ENCODE results near the gene PEX13.

DNA sequence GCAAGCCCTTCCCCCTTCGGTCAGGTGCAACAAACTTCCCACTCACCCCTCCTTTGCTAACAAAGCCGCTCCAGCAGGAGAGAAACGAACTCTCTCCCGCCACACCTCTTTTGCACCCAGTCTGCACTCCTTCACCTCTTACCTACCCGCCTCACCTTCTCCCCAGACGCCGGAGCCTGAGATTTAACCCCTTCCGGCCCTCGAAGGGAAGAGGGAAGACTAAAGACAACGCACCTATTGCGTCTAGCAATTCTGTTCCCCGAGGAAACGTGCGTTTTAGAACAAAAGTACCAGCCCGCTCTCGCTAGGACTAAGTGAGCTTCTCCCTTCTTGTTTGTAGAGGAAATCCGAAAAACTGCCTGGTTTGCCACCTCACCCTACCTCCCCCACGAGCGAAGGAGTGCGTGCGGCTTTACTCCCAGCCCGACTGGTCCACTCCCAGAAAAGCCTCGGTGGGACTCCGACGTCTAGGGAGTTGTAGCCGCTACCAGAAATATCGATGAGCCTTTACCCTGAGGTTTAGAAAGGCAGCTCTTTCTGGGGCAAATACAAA is 441 bp upstream of the PEX13 start:
- TF ChIP-seq, protein P1, sequence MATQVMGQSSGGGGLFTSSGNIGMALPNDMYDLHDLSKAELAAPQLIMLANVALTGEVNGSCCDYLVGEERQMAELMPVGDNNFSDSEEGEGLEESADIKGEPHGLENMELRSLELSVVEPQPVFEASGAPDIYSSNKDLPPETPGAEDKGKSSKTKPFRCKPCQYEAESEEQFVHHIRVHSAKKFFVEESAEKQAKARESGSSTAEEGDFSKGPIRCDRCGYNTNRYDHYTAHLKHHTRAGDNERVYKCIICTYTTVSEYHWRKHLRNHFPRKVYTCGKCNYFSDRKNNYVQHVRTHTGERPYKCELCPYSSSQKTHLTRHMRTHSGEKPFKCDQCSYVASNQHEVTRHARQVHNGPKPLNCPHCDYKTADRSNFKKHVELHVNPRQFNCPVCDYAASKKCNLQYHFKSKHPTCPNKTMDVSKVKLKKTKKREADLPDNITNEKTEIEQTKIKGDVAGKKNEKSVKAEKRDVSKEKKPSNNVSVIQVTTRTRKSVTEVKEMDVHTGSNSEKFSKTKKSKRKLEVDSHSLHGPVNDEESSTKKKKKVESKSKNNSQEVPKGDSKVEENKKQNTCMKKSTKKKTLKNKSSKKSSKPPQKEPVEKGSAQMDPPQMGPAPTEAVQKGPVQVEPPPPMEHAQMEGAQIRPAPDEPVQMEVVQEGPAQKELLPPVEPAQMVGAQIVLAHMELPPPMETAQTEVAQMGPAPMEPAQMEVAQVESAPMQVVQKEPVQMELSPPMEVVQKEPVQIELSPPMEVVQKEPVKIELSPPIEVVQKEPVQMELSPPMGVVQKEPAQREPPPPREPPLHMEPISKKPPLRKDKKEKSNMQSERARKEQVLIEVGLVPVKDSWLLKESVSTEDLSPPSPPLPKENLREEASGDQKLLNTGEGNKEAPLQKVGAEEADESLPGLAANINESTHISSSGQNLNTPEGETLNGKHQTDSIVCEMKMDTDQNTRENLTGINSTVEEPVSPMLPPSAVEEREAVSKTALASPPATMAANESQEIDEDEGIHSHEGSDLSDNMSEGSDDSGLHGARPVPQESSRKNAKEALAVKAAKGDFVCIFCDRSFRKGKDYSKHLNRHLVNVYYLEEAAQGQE (IDR thresholded peaks at IDR 0.05; ENCODE audit: low read depth), result no peak
- TF ChIP-seq TEAD4 (IDR thresholded peaks at IDR 0.05) (peak; percentile 44; the same call in 1 of the 2 replicates), EP300 (IDR thresholded peaks at IDR 0.05; ENCODE audit: borderline replicate concordance) (no peak)
